GM21423 (cell line): Measurements from ENCODE around the gene NFATC2.

Experiments used
- ATAC-seq: cut with Tn5 transposase; IDR thresholded peaks from one replicate; pipeline ENCODE4 v1.9.1; 2021; ENCODE audit warnings: mild to moderate bottlenecking, moderate library complexity; ENCODE audit not compliant: unreplicated experiment

NFATC2 gene

GRCh38 chr20:51497542-51498467 is 44.7 kb downstream of the NFATC2 start:
- no peak for ATAC-seq

GRCh38 chr20:51496964-51497363 is 45.6 kb downstream of the NFATC2 start:
- no peak for ATAC-seq

GRCh38 chr20:51495921-51496545 is 46.5 kb downstream of the NFATC2 start:
- ATAC-seq, result no peak

DNA sequence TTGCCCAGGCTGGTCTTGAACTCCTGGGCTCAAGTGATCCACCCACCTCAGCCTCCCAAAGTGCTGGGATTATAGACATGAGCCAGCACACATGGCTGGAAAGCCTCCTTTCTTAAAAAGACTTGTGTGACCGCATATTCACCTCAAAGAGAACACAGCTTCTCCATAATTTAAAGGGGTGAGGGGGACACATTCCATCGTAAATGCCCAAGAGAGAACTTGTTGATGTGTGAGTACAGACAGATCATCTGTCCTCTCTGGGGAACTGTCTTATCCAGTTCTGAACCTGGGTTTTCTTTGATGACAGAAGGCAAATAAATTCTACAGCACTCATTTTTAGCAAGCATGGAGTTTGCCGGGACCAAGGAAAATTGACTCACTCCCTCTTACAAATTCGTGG is 47.2 kb downstream of the NFATC2 start:
- no peak for ATAC-seq

GRCh38 chr20:51494241-51495110 is 48.0 kb downstream of the NFATC2 start:
- ATAC-seq, result no peak

DNA sequence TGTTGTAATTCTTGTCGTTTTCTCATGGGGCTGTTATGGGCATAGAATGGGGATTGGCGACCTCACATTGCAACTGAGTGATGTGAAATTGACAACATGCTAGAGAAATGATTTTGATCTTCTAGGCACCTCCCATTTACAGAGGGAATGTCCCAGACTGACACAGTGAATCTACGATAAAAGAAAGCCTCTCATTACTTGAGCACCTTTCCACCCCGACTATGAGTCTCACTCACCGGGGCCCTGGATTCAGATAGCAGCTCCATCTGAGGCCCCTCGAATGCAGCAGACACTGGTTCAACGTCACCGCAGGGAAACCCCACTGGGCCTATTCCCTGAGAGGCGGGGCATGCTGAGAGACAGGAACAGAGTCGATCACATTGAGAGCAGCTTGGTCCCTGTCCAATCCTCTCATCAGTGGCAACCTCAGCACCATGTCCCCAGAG is 49.1 kb downstream of the NFATC2 start:
- ATAC-seq, result no peak

- no peak for ATAC-seq
These were observed 50.1 kb downstream of the NFATC2 start for GRCh38 chr20:51492167-51493092.

- ATAC-seq, result no peak
These were observed 51.1 kb downstream of the NFATC2 start for GRCh38 chr20:51491393-51491792.

- no peak for ATAC-seq
These were observed 51.9 kb downstream of the NFATC2 start for GRCh38 chr20:51490635-51491034.

- ATAC-seq, result no peak
These were observed 52.9 kb downstream of the NFATC2 start for GRCh38 chr20:51489611-51490010.

GRCh38 chr20:51488331-51488730 is 54.2 kb downstream of the NFATC2 start:
- ATAC-seq, result no peak

DNA sequence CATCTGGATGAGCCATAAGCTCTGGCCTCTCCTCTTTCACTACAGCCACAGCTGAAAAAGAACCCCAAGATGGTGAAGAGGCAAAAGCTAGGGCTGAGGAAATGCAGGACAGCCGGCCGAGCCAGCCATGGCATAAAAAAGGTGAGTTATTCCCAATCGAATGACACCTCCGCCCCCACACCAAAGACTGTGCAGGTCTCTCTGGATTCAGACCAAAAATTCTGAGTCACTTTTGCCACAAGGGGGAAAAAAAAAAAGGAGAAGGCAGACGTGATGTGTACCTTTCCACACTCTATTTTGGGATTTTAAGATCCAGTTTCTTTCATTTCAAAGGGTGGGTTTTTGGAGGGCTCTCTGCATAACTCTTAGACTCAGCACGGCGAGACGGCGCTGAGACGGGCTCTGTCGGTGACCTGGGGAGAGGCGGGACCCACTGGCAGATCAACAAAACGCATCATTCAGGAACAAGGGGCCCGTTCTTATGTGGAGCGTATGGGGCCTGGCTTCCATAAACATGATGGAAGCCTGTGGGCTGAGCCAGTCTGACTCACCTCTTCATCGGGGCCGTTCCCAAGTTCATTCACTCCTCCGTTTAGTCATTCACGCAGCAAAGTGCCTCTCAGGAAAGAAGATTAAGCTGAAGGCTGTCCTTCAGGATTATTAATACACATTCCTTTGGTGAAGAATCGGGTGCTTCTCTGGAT is 54.8 kb downstream of the NFATC2 start:
- no peak for ATAC-seq

DNA sequence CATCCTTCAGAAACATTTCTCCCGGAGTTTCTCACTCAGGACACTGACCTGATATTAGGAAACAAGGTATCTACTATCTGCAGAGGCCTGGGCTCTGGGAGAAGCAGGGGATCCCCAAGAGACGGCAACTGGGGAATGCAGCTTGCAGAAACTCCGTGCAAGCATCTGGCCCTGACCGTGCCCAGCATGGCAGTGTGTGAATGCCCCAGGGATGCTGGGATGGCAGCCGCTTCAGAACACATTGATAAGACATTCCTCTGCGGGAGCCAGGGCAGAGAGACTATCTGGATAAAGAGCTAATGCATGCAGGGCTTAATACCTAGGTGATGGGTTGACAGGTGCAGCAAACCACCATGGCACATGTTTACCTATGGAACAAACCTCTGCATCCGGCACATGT is 55.4 kb downstream of the NFATC2 start:
- no peak for ATAC-seq

GRCh38 chr20:51486197-51487005 is 56.1 kb downstream of the NFATC2 start:
- ATAC-seq, result no peak

DNA sequence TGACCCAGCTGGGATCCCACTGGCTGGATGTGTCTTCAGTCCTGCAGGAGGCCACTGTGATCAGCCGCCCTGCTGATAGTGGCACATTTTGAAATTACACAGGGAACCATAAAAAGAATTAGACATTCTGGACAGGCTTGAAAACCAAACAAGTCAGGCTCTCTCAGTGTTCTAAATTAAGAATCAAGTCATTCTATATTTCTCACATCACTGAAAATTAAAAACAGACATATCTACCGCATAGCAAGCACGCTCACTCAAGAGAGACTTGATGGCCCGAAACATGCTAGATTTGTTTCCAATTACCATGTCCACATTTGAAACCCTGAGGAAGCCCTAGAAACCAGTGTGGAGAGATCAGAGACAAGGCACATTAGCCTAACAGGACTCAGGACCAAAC is 57.7 kb downstream of the NFATC2 start:
- no peak for ATAC-seq

- ATAC-seq, result no peak
These were observed 58.2 kb downstream of the NFATC2 start for GRCh38 chr20:51484141-51484815.

- ATAC-seq, result no peak
These were observed 59.6 kb downstream of the NFATC2 start for GRCh38 chr20:51482836-51483473.
